Left ventricle myocardium inferior (tissue), 1 donor: ENCODE results near the gene PLA2G2D. TPM values are rescaled to one million over a fixed set of nuclear protein-coding genes. Genes with fewer than 3 reads are reported as not detected.

Experiments used
- DNase-seq: peaks from one replicate; pipeline ENCODE4 v3.0.0-alpha.2; 2020
- H3K27ac ChIP-seq: fragments of 200-600 bp; replicated peaks from 2 replicates; pipeline ENCODE4 v1.8.0; 2021
- H3K27me3 ChIP-seq: fragments of 200-600 bp; 2 replicates; pipeline ENCODE4 v1.8.0; 2021; ENCODE audit warnings: low read depth
- H3K36me3 ChIP-seq: fragments of 200-600 bp; 2 replicates; pipeline ENCODE4 v1.8.0; 2021
- H3K4me1 ChIP-seq: fragments of 200-600 bp; 2 replicates; pipeline ENCODE4 v1.8.0; 2021
- H3K4me3 ChIP-seq: fragments of 200-600 bp; 2 replicates; pipeline ENCODE4 v1.8.0; 2021; ENCODE audit warnings: mild to moderate bottlenecking, moderate library complexity
- H3K9me3 ChIP-seq: fragments of 200-600 bp; replicated peaks from 2 replicates; pipeline ENCODE4 v1.8.0; 2021
- intact Hi-C: fragments of 100-400 bp; cut with micrococcal nuclease; formaldehyde crosslinking; loops from one replicate; pipeline ENCODE4 v1.11.0; 2022
- total RNA-seq: library from RNA; stranded (reverse); fragmentation: NEBNext Ultra II Directional; extraction: Animal tissue kit (Norgen Biotek cat#: 25700); gene quantifications from one replicate; pipeline ENCODE4 v1.2.1, GENCODE V29; 2021
- TF ChIP-seq, protein P1 (sequence below): fragments of 200-600 bp; IDR thresholded peaks from 2 replicates; pipeline ENCODE4 v1.8.0; 2021; ENCODE audit warnings: antibody characterized with exemption, mild to moderate bottlenecking, borderline replicate concordance
- donor health status: DM: no; HTN: yes; CAD: no; lungs with severe emphysema.

The PLA2G2D gene
- total RNA-seq, 1 donor from 2014 or later = not detected

DNA sequence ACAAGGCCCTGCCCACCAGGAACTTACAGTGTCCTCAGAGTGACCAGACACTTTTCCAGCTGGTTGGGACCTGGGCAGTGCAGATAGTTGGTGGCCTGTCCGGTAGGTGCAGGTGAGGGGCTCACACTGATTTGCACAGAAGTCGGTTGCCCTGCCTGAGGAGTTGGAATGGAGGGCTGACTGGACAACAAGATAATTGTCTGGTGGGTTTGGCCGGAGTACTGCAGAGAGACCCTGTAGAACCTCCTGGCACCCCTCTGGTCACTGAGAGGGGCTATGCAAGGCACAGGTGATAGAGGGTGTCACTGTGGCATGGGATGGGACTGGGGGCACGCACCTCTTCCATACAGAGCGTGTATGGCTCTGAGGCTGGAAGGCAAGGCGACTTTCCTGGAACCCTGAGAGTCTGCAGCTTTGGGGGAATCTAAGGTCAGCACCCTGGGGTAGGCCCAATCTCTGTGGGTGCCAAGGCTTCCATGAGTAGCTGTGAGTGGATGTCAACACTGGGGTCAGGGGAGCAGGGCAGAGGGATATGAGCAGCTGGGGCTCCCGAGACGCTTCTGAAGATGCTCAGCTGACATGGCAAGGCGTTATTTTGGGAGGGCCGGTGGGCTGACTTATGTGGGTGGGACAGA is 7.6 kb upstream of the PLA2G2D start:
- H3K4me1 ChIP-seq = peaks cover 11% of the 10 kb centered on the region
- H3K36me3 ChIP-seq = no peaks in the 10 kb centered on the region
- no peak overlapping the region for H3K27ac ChIP-seq
- H3K4me3 ChIP-seq = no peak overlapping the region
- DNase-seq = no peak
- H3K27me3 ChIP-seq = peaks cover 12% of the 10 kb centered on the region
- intact Hi-C loops = no loop called here
- peaks cover 10% of the 10 kb centered on the region for H3K9me3 ChIP-seq
- TF ChIP-seq, protein P1, sequence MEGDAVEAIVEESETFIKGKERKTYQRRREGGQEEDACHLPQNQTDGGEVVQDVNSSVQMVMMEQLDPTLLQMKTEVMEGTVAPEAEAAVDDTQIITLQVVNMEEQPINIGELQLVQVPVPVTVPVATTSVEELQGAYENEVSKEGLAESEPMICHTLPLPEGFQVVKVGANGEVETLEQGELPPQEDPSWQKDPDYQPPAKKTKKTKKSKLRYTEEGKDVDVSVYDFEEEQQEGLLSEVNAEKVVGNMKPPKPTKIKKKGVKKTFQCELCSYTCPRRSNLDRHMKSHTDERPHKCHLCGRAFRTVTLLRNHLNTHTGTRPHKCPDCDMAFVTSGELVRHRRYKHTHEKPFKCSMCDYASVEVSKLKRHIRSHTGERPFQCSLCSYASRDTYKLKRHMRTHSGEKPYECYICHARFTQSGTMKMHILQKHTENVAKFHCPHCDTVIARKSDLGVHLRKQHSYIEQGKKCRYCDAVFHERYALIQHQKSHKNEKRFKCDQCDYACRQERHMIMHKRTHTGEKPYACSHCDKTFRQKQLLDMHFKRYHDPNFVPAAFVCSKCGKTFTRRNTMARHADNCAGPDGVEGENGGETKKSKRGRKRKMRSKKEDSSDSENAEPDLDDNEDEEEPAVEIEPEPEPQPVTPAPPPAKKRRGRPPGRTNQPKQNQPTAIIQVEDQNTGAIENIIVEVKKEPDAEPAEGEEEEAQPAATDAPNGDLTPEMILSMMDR = no peak

DNA sequence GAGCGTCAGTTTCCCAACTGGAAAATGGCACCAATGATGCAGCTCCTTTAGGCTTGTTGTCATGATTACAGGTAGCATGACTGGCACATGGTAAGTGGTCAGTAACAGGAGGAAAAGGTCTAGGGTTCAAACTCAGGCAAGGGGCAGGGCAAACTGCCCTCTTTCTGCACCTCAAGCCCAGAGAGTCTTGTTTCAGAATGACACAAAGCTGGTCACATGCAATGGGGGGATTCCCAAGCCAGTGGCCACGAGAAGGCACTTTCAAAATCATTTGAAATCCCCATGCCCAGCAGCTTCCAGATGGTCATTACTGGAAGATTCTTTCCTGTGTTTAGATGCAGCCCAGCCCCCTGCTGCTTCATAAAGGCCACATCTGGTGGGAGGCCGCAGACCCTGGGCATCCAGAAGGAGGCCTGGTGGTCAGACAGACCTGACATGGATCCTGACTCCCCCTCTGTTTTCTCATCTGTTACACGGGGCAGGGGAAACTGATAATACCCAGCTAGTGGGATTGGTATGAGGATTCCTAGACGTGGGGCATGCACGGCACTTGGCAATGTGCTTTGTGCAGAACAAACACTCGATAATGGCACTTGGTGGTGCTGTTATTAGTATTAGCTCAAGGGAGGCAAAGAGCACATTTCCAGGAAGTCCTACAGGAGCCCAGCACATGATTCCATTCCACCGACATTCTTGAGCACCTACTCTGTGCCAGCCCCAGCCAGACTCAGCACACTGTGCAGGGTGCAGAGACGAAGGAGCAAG is 6.9 kb upstream of the PLA2G2D start:
- DNase-seq = no peak
- H3K36me3 ChIP-seq = no peaks in the 10 kb centered on the region
- intact Hi-C loops = no loop called here
- no peak overlapping the region for H3K4me3 ChIP-seq
- H3K9me3 ChIP-seq = peaks cover 10% of the 10 kb centered on the region
- no peak overlapping the region for H3K27ac ChIP-seq
- TF ChIP-seq, protein P1 = no peak
- peaks cover 19% of the 10 kb centered on the region for H3K27me3 ChIP-seq
- H3K4me1 ChIP-seq = peaks cover 11% of the 10 kb centered on the region

DNA sequence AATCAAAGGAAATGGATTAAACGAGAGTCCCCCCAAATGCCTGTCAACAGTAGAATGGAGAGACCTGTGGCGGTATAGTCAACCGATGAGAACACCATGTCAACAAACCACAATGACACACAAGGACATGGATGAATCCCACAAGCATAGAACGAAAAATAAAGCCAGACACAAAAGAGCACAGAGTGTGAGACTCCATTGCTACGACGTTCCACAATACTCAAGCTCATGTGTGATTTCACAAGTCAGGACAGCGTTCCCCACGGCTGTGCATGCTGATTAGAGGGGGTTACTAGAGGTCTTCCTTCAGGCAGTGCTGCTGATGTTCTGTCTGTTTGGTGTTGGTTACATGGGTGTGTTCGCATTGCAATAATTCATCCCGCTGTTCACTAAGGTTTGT is 5.8 kb upstream of the PLA2G2D start:
- no peak overlapping the region for H3K4me3 ChIP-seq
- H3K36me3 ChIP-seq = no peaks in the 10 kb centered on the region
- H3K4me1 ChIP-seq = peaks cover 11% of the 10 kb centered on the region
- intact Hi-C loops = no loop called here
- H3K9me3 ChIP-seq = peaks cover 7% of the 10 kb centered on the region
- H3K27me3 ChIP-seq = peaks cover 28% of the 10 kb centered on the region
- TF ChIP-seq, protein P1 = no peak
- no peak overlapping the region for H3K27ac ChIP-seq
- no peak for DNase-seq

DNA sequence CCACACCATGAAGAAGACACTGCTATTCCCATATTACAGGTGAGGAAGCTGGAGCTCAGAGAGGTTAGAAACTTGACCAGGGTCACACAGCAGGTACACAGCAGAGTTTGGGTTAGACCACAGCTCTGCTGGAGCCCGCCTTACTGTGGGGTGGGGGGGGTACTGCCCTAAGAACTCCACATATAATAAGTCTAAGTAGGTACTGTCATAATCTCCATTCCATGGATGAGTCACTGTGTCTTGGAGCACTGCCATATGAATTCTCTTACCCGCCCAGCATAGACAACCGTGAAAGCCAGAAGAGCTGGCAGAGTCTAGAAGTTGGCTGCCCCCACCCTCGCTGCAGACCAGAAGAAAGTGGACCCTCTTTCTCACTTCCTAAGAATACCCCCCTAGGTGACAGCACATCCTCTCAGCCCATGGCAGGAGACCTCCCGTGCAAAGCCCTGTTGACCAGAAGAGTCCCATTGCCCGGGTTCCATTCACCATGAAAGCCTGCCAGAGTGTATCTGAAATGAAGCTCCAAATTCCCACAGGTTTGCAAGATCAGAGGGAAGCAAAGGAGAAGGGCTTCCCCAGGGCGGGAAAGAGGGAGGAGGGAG is 5.2 kb upstream of the PLA2G2D start:
- intact Hi-C loops = no loop called here
- Histone ChIP-seq H3K27ac (no peak overlapping the region), H3K36me3 (no peaks in the 10 kb centered on the region), H3K4me3 (no peak overlapping the region), H3K4me1 (peaks cover 11% of the 10 kb centered on the region), H3K9me3 (peaks cover 2% of the 10 kb centered on the region), H3K27me3 (peaks cover 32% of the 10 kb centered on the region)
- no peak for DNase-seq
- TF ChIP-seq, protein P1 = no peak

DNA sequence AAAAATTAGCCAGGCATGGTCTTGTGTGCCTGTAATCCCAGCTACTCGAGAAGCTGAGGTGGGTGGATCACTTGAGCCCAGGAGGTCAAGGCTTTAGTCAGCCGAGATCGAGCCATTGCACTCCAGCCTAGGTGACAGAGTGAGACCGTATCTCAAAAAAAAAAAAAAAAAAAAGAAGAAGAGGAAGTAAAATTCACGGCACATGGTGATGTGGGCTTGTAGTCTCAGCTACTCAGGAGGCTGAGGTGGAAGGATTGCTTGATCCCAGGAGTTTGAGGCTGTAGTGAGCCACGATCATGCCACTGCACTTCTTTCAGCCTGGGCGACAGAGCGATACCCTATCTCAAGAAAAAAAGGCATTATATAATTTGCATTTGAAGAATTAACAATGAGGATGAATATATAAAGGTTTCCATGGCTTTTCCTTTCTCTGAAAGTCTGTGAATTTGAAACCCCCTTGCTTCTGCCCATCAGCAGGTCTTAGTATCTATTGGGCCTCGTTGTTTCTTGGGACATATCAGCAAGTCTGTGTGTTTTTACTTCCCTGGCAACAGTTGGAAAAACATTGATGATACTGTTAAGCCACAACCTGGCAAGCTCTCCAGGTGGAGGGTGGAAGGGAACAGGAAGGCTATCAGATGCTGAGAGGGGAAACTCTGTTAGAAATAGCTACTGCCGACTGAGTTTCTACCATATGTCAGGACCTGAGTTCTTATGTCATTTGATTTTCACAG is 4.6 kb upstream of the PLA2G2D start:
- TF ChIP-seq, protein P1 = no peak
- Histone ChIP-seq H3K27me3 (peaks cover 38% of the 10 kb centered on the region), H3K4me1 (peaks cover 11% of the 10 kb centered on the region), H3K36me3 (no peaks in the 10 kb centered on the region), H3K27ac (no peak overlapping the region), H3K4me3 (no peak overlapping the region), H3K9me3 (no peaks in the 10 kb centered on the region)
- no peak for DNase-seq
- intact Hi-C loops = no loop called here
